Neural progenitor cell (in vitro differentiated cells): ENCODE measurements around the gene CA5A.

Source experiments
- CTCF ChIP-seq: fragments of 200-600 bp; sonication (generic); IDR thresholded peaks from 2 replicates; pipeline ENCODE4 v1.5.1; 2017; ENCODE audit warnings: antibody characterized with exemption, mild to moderate bottlenecking
- EZH2 ChIP-seq: fragments of 200-600 bp; sonication (generic); IDR thresholded peaks from 2 replicates; pipeline ENCODE4 v1.6.1; 2017; ENCODE audit warnings: antibody characterized with exemption, mild to moderate bottlenecking, moderate library complexity
- EZH2phosphoT487 ChIP-seq: fragments of 200-600 bp; sonication (generic); IDR thresholded peaks from 2 replicates; pipeline ENCODE4 v1.6.1; 2017; ENCODE audit warnings: antibody characterized with exemption

- peak; percentile 32 for TF ChIP-seq CTCF
- no peak for TF ChIP-seq EZH2
- no peak for TF ChIP-seq EZH2phosphoT487
These were observed 9.2 kb downstream of the CA5A start for GRCh38 chr16:87927195-87927562.
